IPS-20b (cell line): ENCODE data around the gene TMPRSS11D.

Experiments used
- H3K27ac ChIP-seq: one replicate; pipeline ENCODE4 v1.5.1; 2013; ENCODE audit warnings: low read length
- H3K27me3 ChIP-seq: 2 replicates; pipeline ENCODE4 v1.6.1; 2013; ENCODE audit warnings: mild to moderate bottlenecking, low read length, inconsistent platforms; ENCODE audit not compliant: insufficient read depth
- H3K36me3 ChIP-seq: 2 replicates; pipeline ENCODE4 v1.6.1; 2013; ENCODE audit warnings: low read depth, mild to moderate bottlenecking, inconsistent platforms, low read length, moderate library complexity; ENCODE audit not compliant: insufficient read depth
- H3K4me1 ChIP-seq: 2 replicates; pipeline ENCODE4 v1.6.1; 2013; ENCODE audit warnings: mild to moderate bottlenecking, control low read depth, inconsistent platforms, low read length, moderate library complexity; ENCODE audit not compliant: insufficient read depth
- H3K4me3 ChIP-seq: 2 replicates; pipeline ENCODE4 v1.5.1; 2013; ENCODE audit warnings: mild to moderate bottlenecking, low read length, inconsistent platforms
- H3K9ac ChIP-seq: 2 replicates; pipeline ENCODE4 v1.6.1; 2013; ENCODE audit warnings: low read depth, mild to moderate bottlenecking, inconsistent platforms, low read length, moderate library complexity
- H3K9me3 ChIP-seq: 2 replicates; pipeline ENCODE4 v1.6.1; 2013; ENCODE audit warnings: mild to moderate bottlenecking, low read depth, low read length, inconsistent platforms; ENCODE audit not compliant: insufficient read depth

The TMPRSS11D gene

DNA sequence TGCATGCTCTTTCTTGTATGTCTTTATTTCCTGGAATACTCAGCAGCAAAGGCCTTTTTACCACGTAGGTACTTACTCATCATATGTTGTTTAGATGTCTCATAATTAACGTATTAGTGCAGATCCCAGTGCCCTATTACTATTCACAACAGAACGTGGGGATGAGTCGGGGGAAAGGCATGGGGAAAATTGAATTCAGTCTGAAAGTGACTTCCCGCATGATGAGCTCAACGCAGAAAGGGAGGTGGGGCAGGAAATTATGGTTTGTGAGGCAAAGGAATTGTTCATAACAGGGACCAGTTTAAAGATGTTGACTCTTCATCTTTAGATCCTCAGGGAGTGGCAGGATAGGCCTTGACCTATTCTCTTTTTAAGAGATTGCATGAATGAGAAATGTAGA, 2.0 kb upstream of the TMPRSS11D start:
- Histone ChIP-seq H3K27ac (no peak overlapping the region), H3K4me1 (no peaks in the 10 kb centered on the region; the same call in 1 of the 2 replicates), H3K9me3 (no peaks in the 10 kb centered on the region), H3K9ac (no peak overlapping the region), H3K36me3 (no peaks in the 10 kb centered on the region), H3K4me3 (no peak overlapping the region), H3K27me3 (no peaks in the 10 kb centered on the region)

DNA sequence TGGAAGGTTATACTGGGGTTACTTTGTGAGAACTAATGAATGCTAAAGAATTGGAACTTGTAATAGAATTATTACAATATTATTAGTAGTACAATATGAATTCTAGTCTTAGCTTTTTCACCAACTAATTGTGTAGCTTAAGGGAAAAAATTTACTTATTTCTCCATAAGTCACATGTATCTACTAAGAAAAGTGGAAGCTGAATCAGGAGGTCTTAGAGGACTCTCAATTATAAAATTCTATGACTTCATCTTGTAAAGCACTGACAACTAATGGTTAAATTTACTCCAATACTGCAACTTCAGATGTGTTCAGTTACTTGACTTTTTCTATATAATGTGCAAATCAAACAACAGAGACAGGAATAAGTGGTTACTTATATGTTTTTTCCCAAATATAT, 899 bp upstream of the TMPRSS11D start:
- Histone ChIP-seq H3K9ac (no peak overlapping the region), H3K36me3 (no peaks in the 10 kb centered on the region), H3K27ac (no peak overlapping the region), H3K9me3 (no peaks in the 10 kb centered on the region), H3K27me3 (no peaks in the 10 kb centered on the region), H3K4me1 (no peaks in the 10 kb centered on the region; the same call in 1 of the 2 replicates), H3K4me3 (no peak overlapping the region)

DNA sequence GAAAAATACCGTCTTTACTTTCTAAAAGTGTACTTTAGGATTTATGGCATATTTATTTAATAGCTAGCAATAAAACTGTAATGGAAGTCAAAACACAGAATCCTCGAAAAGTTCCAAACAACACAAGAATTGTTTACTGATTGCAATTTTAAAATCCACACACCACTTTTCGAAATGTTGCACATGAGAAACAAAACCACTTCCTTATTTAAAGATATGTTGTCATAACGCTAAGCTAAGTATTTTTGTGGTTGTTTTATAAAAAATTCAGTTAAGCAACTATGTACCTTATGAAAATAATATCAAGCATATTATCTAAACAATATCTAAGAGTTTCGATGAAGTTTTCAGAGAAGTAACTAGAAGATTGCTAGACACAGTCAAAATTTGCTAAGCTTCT, 344 bp downstream of the TMPRSS11D start:
- H3K9ac ChIP-seq: no peak overlapping the region
- no peak overlapping the region for H3K27ac ChIP-seq
- H3K4me3 ChIP-seq: no peak overlapping the region
- no peaks in the 10 kb centered on the region for H3K36me3 ChIP-seq
- H3K27me3 ChIP-seq: no peaks in the 10 kb centered on the region
- H3K4me1 ChIP-seq: no peaks in the 10 kb centered on the region; the same call in 1 of the 2 replicates
- no peaks in the 10 kb centered on the region for H3K9me3 ChIP-seq

GRCh38 chr4:67880866-67881610, 2.8 kb downstream of the TMPRSS11D start:
- H3K27ac ChIP-seq: no peak overlapping the region
- no peak overlapping the region for H3K4me3 ChIP-seq
- H3K9me3 ChIP-seq: no peaks in the 10 kb centered on the region
- H3K4me1 ChIP-seq: no peaks in the 10 kb centered on the region; the same call in 1 of the 2 replicates
- H3K36me3 ChIP-seq: no peaks in the 10 kb centered on the region
- H3K9ac ChIP-seq: no peak overlapping the region
- no peaks in the 10 kb centered on the region for H3K27me3 ChIP-seq

- no peaks in the 10 kb centered on the region for H3K9me3 ChIP-seq
- no peaks in the 10 kb centered on the region for H3K27me3 ChIP-seq
- no peaks in the 10 kb centered on the region for H3K4me1 ChIP-seq
- no peak overlapping the region for H3K9ac ChIP-seq
- H3K36me3 ChIP-seq: no peaks in the 10 kb centered on the region
- no peak overlapping the region for H3K27ac ChIP-seq
- no peak overlapping the region for H3K4me3 ChIP-seq
Observed at GRCh38 chr4:67879486-67879885, 4.3 kb downstream of the TMPRSS11D start.

GRCh38 chr4:67877086-67877485, 6.7 kb downstream of the TMPRSS11D start:
- Histone ChIP-seq H3K27ac (no peak overlapping the region), H3K4me3 (no peak overlapping the region), H3K9me3 (no peaks in the 10 kb centered on the region), H3K9ac (no peak overlapping the region), H3K27me3 (no peaks in the 10 kb centered on the region), H3K4me1 (0 out of 2 replicates have a peak, but pooled peaks cover 3% of the 10 kb centered on the region), H3K36me3 (no peaks in the 10 kb centered on the region)

- Histone ChIP-seq H3K36me3 (no peaks in the 10 kb centered on the region), H3K4me3 (no peak overlapping the region), H3K27ac (no peak overlapping the region), H3K4me1 (0 out of 2 replicates have a peak, but pooled peaks cover 3% of the 10 kb centered on the region), H3K9ac (no peak overlapping the region), H3K9me3 (no peaks in the 10 kb centered on the region), H3K27me3 (no peaks in the 10 kb centered on the region)
Observed at GRCh38 chr4:67874986-67875385, 8.8 kb downstream of the TMPRSS11D start.

DNA sequence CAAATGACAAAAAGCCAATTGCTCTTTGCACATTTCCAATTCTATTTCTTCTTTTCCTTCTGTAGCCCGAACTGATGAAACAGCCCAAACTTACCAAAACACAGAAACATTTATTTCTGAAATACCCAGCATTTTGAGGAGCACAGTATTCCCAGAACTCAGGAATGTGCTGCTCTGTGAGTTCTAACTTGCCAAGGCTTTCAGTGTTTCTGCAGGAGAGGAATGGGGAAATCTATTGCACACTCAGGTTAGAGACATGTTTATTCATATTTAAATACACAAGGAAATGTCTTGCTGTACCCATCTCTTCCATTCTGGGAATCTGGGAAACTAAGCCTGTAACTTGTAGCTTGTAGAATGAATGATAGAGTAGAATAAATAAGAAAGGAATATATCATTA, 10.7 kb downstream of the TMPRSS11D start:
- H3K4me3 ChIP-seq: no peak overlapping the region
- H3K36me3 ChIP-seq: no peaks in the 10 kb centered on the region
- no peaks in the 10 kb centered on the region for H3K9me3 ChIP-seq
- H3K27ac ChIP-seq: no peak overlapping the region
- H3K9ac ChIP-seq: no peak overlapping the region
- 0 out of 2 replicates have a peak, but pooled peaks cover 3% of the 10 kb centered on the region for H3K4me1 ChIP-seq
- H3K27me3 ChIP-seq: no peaks in the 10 kb centered on the region

- H3K4me1 ChIP-seq: 0 out of 2 replicates have a peak, but pooled peaks cover 3% of the 10 kb centered on the region
- no peak overlapping the region for H3K4me3 ChIP-seq
- H3K36me3 ChIP-seq: no peaks in the 10 kb centered on the region
Observed at GRCh38 chr4:67871867-67872266, 11.9 kb downstream of the TMPRSS11D start.

GRCh38 chr4:67869580-67870190, 14.1 kb downstream of the TMPRSS11D start:
- Histone ChIP-seq H3K9me3 (no peaks in the 10 kb centered on the region), H3K27ac (no peak overlapping the region), H3K27me3 (no peaks in the 10 kb centered on the region), H3K36me3 (no peaks in the 10 kb centered on the region), H3K4me3 (no peak overlapping the region), H3K9ac (no peak overlapping the region), H3K4me1 (0 out of 2 replicates have a peak, but pooled peaks cover 3% of the 10 kb centered on the region)

More at GRCh38 chr4:67871867-67872266, 11.9 kb downstream of the TMPRSS11D start:
- no peak overlapping the region for H3K9ac ChIP-seq
- no peaks in the 10 kb centered on the region for H3K27me3 ChIP-seq
- no peaks in the 10 kb centered on the region for H3K9me3 ChIP-seq
- H3K27ac ChIP-seq: no peak overlapping the region

DNA sequence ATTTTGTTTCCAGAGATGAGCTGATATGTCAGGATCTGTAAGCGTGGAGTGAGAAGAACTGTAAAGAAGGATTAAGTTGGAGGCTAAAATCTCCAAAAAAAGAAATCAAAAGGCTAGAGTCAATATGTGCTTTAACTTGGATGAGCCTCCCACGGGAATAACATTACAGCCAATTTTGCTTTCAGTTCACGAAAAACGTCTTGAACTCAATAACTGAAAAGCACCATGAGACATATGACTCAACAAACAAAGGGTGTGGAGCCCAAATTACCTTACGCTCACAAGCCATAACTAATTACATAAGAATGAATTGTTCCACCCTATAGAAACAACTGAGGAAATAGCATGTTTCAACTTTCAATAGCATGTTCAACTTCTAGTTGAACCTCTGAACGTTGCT, 22.3 kb downstream of the TMPRSS11D start:
- Histone ChIP-seq H3K27me3 (no peaks in the 10 kb centered on the region), H3K27ac (no peak overlapping the region), H3K4me3 (no peak overlapping the region), H3K4me1 (no peaks in the 10 kb centered on the region), H3K9ac (no peak overlapping the region), H3K9me3 (no peaks in the 10 kb centered on the region), H3K36me3 (no peaks in the 10 kb centered on the region)

GRCh38 chr4:67853336-67853735, 30.5 kb downstream of the TMPRSS11D start:
- Histone ChIP-seq H3K9ac (no peak overlapping the region), H3K4me1 (no peaks in the 10 kb centered on the region), H3K9me3 (no peaks in the 10 kb centered on the region), H3K36me3 (no peaks in the 10 kb centered on the region), H3K27ac (no peak overlapping the region), H3K4me3 (no peak overlapping the region), H3K27me3 (no peaks in the 10 kb centered on the region)
